Stimulated activated CD4-positive, alpha-beta T cell treated with anti-CD3 and anti-CD28 coated beads, Interleukin-1b, Interleukin-23, amount 100 ng/mL, for 1 hour (primary cell): Measurements from ENCODE around the gene ITGB8.
"Not testable (repeated sequence)": the region's sequence is repeated elsewhere in the genome, so short reads cannot be mapped to it uniquely, and the experiment has no call there.

Experiments
- DNase-seq, 2 donors: peaks; one replicate each; pipeline ENCODE4 v3.0.0-alpha.2; 2020; ENCODE audit warnings: low read depth in 2 of 2

The ITGB8 gene

DNA sequence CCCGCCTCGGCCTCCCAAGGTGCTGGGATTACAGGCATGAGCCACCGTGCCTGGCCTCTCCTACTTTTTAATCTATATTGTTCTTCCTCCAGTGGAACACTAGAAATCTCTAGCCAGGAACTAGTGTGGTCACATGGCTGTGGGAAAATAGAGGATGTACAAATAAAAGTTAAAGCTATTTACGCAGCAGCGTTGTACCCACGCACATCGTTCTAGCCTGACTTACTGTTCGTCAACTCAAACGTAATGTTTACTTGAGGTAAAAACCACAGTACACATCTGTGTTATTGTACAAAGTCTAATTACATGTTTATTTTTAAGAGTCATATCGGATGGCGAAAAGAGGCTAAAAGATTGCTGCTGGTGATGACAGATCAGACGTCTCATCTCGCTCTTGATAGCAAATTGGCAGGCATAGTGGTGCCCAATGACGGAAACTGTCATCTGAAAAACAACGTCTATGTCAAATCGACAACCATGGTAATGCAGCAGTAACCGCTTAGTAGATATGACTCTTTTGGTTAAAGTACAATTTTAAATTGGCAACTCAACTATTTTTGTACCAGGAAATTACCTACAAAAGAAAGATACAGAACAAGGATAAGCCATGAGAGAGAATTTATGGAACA lies 50.8 kb downstream of the ITGB8 start:
- no peak for DNase-seq

GRCh38 chr7:20383351-20383750 lies 52.7 kb downstream of the ITGB8 start:
- DNase-seq, result no peak

DNA sequence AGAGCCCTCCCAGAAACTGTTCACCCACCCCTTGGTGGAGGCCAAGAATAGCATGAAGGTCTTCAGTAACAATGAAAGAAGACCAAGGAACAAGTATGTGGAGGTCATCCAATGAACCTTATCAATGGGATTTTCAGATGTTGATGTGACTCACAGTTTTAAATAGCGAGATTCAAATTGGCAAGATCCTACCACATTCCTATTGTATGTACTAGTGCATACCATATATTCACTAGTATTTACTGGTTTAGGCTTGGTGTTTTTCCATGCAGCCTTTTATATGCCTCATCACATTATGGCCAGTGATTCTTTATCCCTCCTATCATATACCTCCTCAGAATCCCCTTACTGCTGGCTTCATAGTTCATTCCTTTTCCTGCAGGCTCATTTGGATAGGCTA lies 54.4 kb downstream of the ITGB8 start:
- no peak for DNase-seq

GRCh38 chr7:20388084-20388483 lies 57.4 kb downstream of the ITGB8 start:
- DNase-seq, result no peak

- not testable (repeated sequence) for DNase-seq
Measured at GRCh38 chr7:20389192-20389591, 58.5 kb downstream of the ITGB8 start.

- DNase-seq, result no peak
Measured at GRCh38 chr7:20393021-20393610, 62.4 kb downstream of the ITGB8 start.

DNA sequence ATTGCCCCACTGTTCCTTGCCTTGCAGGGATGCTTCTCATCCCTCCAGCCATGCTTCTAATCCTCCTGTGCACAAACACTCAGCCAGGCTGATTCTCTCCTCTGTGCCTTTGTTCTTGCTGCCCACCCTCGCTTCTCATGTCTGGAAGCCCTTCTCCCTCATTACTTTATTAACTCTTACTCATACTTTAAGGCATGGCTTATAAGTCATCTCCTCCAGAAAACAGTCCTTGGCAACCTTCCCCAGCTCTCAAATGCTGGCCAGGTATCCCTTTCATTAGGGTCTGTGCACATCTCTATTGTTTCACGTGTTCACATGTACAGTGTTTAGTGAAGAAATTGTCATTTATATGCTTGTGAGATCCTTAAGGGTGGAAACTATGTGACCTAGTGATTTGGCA lies 62.9 kb downstream of the ITGB8 start:
- DNase-seq, result no peak

DNA sequence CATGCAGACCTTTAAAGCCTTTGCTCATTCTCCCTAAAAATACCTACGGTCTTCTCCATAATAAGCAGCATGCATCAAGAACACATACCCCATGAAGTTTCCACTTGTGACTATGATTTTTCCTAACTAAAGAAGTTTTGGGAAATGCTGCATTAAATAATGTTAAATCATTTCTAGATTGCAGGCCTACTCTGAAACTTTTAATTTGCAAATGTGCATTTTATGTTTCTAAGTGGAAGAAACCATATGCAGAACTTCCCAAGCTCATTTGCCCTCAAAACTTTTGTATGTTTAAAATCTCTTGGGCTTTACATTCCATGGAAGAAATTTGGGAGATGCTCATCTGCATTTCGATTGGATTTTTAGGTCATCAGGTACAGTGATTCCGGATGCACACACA lies 63.6 kb downstream of the ITGB8 start:
- DNase-seq, result no peak

DNA sequence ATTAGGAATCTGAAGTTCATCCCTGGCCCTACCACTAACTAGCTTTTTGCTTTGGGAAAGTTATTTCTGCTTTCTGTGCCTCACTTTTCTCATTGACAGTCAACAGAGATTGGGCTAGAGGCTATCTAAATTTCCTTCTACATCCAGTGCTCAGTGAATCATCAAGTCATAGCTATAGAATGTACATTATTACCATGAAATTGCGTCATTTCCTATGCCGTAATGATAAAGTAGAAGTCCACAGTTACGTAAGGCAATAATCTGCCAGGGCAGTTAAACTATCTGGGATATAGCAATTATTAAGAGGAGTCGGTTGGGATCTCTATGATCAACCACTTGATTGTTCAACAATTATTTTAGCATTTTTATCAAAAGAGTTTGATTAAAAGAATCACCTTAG lies 64.4 kb downstream of the ITGB8 start:
- no peak for DNase-seq

GRCh38 chr7:20395511-20395910 lies 64.8 kb downstream of the ITGB8 start:
- no peak for DNase-seq

DNA sequence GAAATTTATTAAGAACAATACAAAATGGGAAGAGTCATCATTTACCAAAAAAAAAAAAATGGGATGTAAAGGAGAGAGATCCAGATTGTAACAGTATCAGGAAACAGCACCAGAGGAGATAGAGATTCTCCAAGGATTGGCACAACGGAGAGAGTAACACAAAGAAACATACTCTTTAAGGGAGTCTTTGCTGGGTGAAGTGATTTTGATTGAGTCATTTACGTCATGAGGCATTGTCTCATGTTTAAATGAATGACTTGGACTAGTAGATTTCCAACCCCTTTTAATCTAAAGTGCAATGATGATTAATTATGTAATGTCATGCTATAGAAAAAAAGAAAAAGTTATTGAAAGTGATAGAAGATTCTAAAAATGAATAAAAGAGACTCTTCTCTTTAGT lies 68.8 kb downstream of the ITGB8 start:
- no peak for DNase-seq

DNA sequence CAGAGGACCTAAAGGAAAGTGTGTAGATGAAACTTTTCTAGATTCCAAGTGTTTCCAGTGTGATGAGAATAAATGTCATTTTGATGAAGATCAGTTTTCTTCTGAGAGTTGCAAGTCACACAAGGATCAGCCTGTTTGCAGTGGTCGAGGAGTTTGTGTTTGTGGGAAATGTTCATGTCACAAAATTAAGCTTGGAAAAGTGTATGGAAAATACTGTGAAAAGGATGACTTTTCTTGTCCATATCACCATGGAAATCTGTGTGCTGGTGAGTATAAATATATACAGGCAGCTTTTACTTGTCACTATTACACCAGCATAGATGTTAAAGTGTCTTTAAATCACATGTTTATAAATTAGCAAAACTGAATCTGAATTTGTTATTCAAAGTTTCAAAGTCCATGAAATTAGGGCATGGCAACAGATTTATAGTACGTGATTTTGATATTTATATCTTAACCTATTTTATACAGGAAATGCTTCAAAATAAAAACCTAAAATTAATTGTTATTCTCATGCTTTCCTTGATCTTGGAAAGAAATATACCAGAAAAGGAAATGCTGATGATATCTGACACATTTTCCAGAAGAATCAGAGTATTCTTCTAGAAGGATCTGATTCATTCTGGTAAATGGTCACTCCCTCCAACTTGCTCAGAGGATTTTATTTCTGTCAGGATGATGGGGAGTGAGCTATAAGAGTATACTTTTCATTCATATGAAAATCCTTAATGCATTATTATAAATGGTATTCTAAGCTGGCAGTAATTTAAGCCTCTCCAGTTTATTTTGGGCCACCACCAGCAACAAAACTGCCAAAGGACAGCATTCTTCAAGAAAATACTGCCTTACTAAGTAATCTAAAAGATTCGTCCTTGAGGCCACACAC lies 71.4 kb downstream of the ITGB8 start:
- DNase-seq, result no peak

- DNase-seq, result no peak
Measured at GRCh38 chr7:20402747-20403230, 72.1 kb downstream of the ITGB8 start.

- no peak for DNase-seq
Measured at GRCh38 chr7:20403331-20403730, 72.6 kb downstream of the ITGB8 start.

DNA sequence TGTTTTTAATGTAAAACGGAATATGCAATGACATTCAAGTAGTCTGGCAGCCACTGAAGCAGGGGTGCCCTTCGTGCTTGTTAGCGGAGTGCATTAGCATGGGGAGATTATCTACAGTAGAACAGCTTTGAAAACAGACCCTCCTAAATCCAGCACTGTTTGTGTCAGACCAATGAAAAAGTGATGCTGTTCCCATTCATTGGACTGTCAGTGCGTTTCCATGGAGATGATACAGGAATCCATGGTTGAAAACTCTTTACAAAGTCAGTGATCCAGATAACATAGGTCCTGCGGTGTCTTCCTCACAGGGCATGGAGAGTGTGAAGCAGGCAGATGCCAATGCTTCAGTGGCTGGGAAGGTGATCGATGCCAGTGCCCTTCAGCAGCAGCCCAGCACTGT lies 73.6 kb downstream of the ITGB8 start:
- no peak for DNase-seq

DNA sequence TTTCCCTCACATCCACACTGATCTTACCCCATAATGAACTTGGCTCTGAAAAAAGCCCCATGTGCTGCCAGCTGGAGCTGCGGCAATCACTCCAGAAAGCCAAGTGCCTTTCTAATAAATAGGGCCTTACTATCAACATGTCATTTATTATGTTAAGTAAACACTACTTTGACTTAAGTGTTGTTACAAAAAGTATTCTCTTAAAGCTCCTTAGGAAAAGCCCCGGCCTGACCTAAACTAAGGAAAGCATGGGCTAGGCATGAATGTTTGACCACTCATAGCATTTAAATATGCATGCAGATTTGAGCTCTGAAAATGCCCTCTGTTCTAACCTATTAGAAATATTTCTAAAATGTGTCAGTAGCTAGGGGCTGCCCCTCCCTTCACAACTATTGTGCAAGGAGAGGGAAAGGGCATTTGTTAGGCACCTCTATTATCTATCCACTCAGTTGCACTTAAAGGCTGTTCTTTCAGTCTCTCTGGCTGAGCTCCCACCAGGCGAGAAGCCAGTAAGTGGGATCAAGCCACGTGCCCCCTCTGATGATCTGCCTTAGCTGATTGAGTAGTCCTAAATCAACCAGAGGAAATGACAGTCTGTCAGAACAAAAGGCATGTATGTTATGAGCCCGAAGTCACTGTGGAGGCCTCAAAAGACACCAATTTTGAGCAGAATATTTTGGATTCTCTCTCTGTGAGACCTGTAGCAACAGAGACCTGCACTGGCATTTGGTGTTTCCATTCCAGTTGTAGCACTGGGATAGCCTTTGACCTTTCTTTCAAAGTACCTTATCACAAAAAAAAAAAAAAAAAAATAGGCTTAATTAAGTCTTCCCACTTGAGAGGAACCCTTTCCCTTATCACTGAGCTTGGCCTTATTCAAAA lies 77.1 kb downstream of the ITGB8 start:
- DNase-seq, result no peak

GRCh38 chr7:20408467-20408826 lies 77.7 kb downstream of the ITGB8 start:
- no peak for DNase-seq

GRCh38 chr7:20409961-20410360 lies 79.3 kb downstream of the ITGB8 start:
- DNase-seq, result no peak

GRCh38 chr7:20411372-20411771 lies 80.7 kb downstream of the ITGB8 start:
- DNase-seq, result no peak

DNA sequence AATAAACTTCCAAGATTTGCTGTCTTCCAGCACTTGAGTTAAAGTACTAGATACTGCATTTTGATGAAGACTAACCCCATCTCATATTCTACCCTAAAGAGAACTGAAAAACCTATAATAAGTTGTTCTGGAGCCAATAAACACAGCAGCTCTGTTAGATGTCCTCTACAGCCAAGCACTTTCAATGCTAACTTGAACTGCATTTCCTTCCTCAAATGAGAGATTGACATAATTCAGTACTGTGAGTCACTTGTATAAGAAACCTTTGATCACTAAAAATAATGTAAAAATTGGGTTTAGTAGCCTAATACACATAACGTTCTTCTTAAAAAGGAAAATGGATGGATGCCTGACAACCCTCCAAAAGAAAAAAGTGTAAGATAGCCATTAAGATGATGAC lies 81.3 kb downstream of the ITGB8 start:
- DNase-seq, result no peak

GRCh38 chr7:20417260-20417659 lies 86.6 kb downstream of the ITGB8 start:
- DNase-seq, result no peak
